NT2/D1 (cell line): ENCODE data around the gene UBXN2A.

Source experiments
- DNase-seq: peaks from one replicate; pipeline ENCODE4 v3.0.0-alpha.2; 2011; ENCODE audit warnings: low read depth, low spot score
- H3K27me3 ChIP-seq: 2 replicates; pipeline ENCODE4 v1.6.0; 2011; ENCODE audit warnings: mild to moderate bottlenecking; ENCODE audit not compliant: insufficient read length, insufficient read depth
- H3K36me3 ChIP-seq: 2 replicates; pipeline ENCODE4 v1.6.1; 2011; ENCODE audit warnings: mild to moderate bottlenecking, low read length, mixed read lengths; ENCODE audit not compliant: insufficient read depth, insufficient read length
- H3K4me1 ChIP-seq: 2 replicates; pipeline ENCODE4 v1.5.1; 2011; ENCODE audit not compliant: insufficient read depth, insufficient read length
- H3K4me3 ChIP-seq: 2 replicates; pipeline ENCODE4 v1.5.1; 2011; ENCODE audit warnings: low read depth; ENCODE audit not compliant: insufficient read length
- H3K9ac ChIP-seq: 2 replicates; pipeline ENCODE4 v1.6.0; 2011; ENCODE audit warnings: low read depth; ENCODE audit not compliant: insufficient read length
- H3K9me3 ChIP-seq: 2 replicates; pipeline ENCODE4 v1.5.1; 2011; ENCODE audit warnings: mild to moderate bottlenecking, low read length; ENCODE audit not compliant: insufficient read depth
- SUZ12 ChIP-seq: IDR thresholded peaks from 2 replicates; pipeline ENCODE4 v1.6.1; 2011; ENCODE audit not compliant: insufficient read length, insufficient read depth; ENCODE audit errors: extremely low read depth
- YY1 ChIP-seq: IDR thresholded peaks from 2 replicates; pipeline ENCODE4 v1.6.1; 2011; ENCODE audit not compliant: insufficient read length, insufficient read depth
- ZNF274 ChIP-seq: IDR thresholded peaks from 2 replicates; pipeline ENCODE4 v1.6.1; 2011; ENCODE audit warnings: mild to moderate bottlenecking, low read depth, low read length

UBXN2A gene

GRCh38 chr2:23925702-23926289 is 14.5 kb upstream of the UBXN2A start:
- Histone ChIP-seq H3K27me3 (no peaks in the 10 kb centered on the region), H3K4me3 (peak overlapping the region; percentile 89), H3K36me3 (peaks cover 17% of the 10 kb centered on the region), H3K9me3 (no peaks in the 10 kb centered on the region), H3K4me1 (no peaks in the 10 kb centered on the region), H3K9ac (peak overlapping the region; percentile 93)
- TF ChIP-seq SUZ12 (no peak), YY1 (no peak)
- DNase-seq, result peak; percentile 20

GRCh38 chr2:23926290-23926749 is 13.9 kb upstream of the UBXN2A start:
- peak overlapping the region; percentile 89 for H3K4me3 ChIP-seq
- peaks cover 22% of the 10 kb centered on the region for H3K36me3 ChIP-seq
- DNase-seq, result peak; percentile 40
- TF ChIP-seq SUZ12 (no peak), YY1 (no peak), ZNF274 (no peak)
- H3K4me1 ChIP-seq, result no peaks in the 10 kb centered on the region
- H3K9ac ChIP-seq, result peak overlapping the region; percentile 93
- no peaks in the 10 kb centered on the region for H3K9me3 ChIP-seq
- H3K27me3 ChIP-seq, result no peaks in the 10 kb centered on the region

GRCh38 chr2:23926750-23927571 is 13.3 kb upstream of the UBXN2A start, which contains the start of gene ATAD2B:
TSS of gene ATAD2B (minus strand) at chr2:23927123. CDS start at chr2:23926770, 353 bp downstream.
- Histone ChIP-seq H3K4me1 (no peaks in the 10 kb centered on the region), H3K4me3 (peak within 1 kb of the TSS; percentile 89), H3K27me3 (no peaks in the 10 kb centered on the region), H3K36me3 (peaks cover 24% of the 10 kb centered on the region), H3K9me3 (no peaks in the 10 kb centered on the region), H3K9ac (peak within 1 kb of the TSS; percentile 94)
- TF ChIP-seq SUZ12 (no peak), YY1 (peak; percentile 43)
- peak; percentile 96 for DNase-seq

- no peaks in the 10 kb centered on the region for H3K27me3 ChIP-seq
- no peaks in the 10 kb centered on the region for H3K9me3 ChIP-seq
- H3K4me1 ChIP-seq, result no peaks in the 10 kb centered on the region
- TF ChIP-seq SUZ12 (no peak), YY1 (no peak), ZNF274 (no peak)
- H3K36me3 ChIP-seq, result peaks cover 16% of the 10 kb centered on the region
- H3K9ac ChIP-seq, result no peak overlapping the region
- no peak overlapping the region for H3K4me3 ChIP-seq
- DNase-seq, result no peak
These were observed 6.0 kb upstream of the UBXN2A start for GRCh38 chr2:23934259-23934658.

GRCh38 chr2:23940718-23941620 is 706 bp downstream of the UBXN2A start:
- H3K36me3 ChIP-seq, result peaks cover 9% of the 10 kb centered on the region
- H3K27me3 ChIP-seq, result no peaks in the 10 kb centered on the region
- peak; percentile 11 for DNase-seq
- no peaks in the 10 kb centered on the region for H3K4me1 ChIP-seq
- peak overlapping the region; percentile 72 for H3K4me3 ChIP-seq
- H3K9me3 ChIP-seq, result no peaks in the 10 kb centered on the region
- no peak for TF ChIP-seq YY1
- no peak for TF ChIP-seq SUZ12
- H3K9ac ChIP-seq, result peak overlapping the region; percentile 90

GRCh38 chr2:23941644-23942043 is 1.4 kb downstream of the UBXN2A start:
- H3K4me3 ChIP-seq, result peak overlapping the region; percentile 15
- H3K9ac ChIP-seq, result peak overlapping the region; percentile 32
- TF ChIP-seq SUZ12 (no peak), YY1 (no peak), ZNF274 (no peak)

GRCh38 chr2:23943666-23944065 is 3.4 kb downstream of the UBXN2A start:
- no peak for DNase-seq
- Histone ChIP-seq H3K4me3 (no peak overlapping the region), H3K27me3 (no peaks in the 10 kb centered on the region), H3K36me3 (peaks cover 9% of the 10 kb centered on the region), H3K9me3 (no peaks in the 10 kb centered on the region), H3K4me1 (no peaks in the 10 kb centered on the region), H3K9ac (no peak overlapping the region)
- TF ChIP-seq SUZ12 (no peak), ZNF274 (no peak), YY1 (no peak)

More at GRCh38 chr2:23941644-23942043, 1.4 kb downstream of the UBXN2A start:
- no peaks in the 10 kb centered on the region for H3K9me3 ChIP-seq
- H3K36me3 ChIP-seq, result peaks cover 9% of the 10 kb centered on the region
- no peaks in the 10 kb centered on the region for H3K4me1 ChIP-seq
- DNase-seq, result no peak
- H3K27me3 ChIP-seq, result no peaks in the 10 kb centered on the region
